ENCODE results near the gene TRABD2B. TPM values are rescaled to one million over a fixed set of nuclear protein-coding genes. Genes with fewer than 3 reads are reported as not detected.

The TRABD2B gene
- total and polyA plus RNA-seq, 2 donors (not counting 3 experiments of a cell fraction or from before 2014, with no cell fraction given): not detected

GRCh38 chr1:47936916-47937551 is 60.2 kb downstream of the TRABD2B start:
- Histone ChIP-seq H3K36me3 (ENCODE audit: control insufficient read depth in 2 of 2, extremely low read depth in 1 of 2, insufficient read depth in 2 of 2, low read length in 2 of 2) (no peaks in the 10 kb centered on the region), H3K79me2 (ENCODE audit: control insufficient read depth, insufficient read depth, low read length) (no peaks in the 10 kb centered on the region), H3K4me1 (ENCODE audit: control insufficient read depth, extremely low read depth, insufficient read depth, low read length) (no peaks in the 10 kb centered on the region), H3K27ac (ENCODE audit: insufficient read depth, low read depth, low read length) (no peak overlapping the region), H2AFZ (ENCODE audit: low read depth, low read length) (no peak overlapping the region), H4K20me1 (replicated peaks; ENCODE audit: control insufficient read depth, extremely low read depth, insufficient read depth, low read length) (no peaks in the 10 kb centered on the region), H3K27me3 (ENCODE audit: control insufficient read depth in 2 of 2, insufficient read depth in 2 of 2, low read length in 2 of 2) (no peaks in the 10 kb centered on the region), H3K9me3 (replicated peaks; ENCODE audit: control insufficient read depth, insufficient read depth, low read length) (no peaks in the 10 kb centered on the region), H3K4me2 (ENCODE audit: insufficient read depth, low read length) (no peak overlapping the region), H3K4me3 (replicated peaks in 1 of 3; ENCODE audit: insufficient read depth in 1 of 3, low read depth in 1 of 3, low read length in 3 of 3) (no peak overlapping the region), H3K9me1 (replicated peaks; ENCODE audit: control insufficient read depth, extremely low read depth, insufficient read depth, low read length) (no peaks in the 10 kb centered on the region), H3K9ac (replicated peaks; ENCODE audit: extremely low read depth, insufficient read depth, low read length) (no peak overlapping the region)
- dilution Hi-C loops (cut with MboI; ENCODE audit: extremely low pct_ligation_motif_present, low sequenced_read_pairs) (no loop called here), intact Hi-C loops (cut with micrococcal nuclease) (no loop called here)
- FAIRE-seq (no peak), DNase-seq (ENCODE audit: low read depth, low spot score) (no peak)
- CTCF ChIA-PET: no interaction called here
- no TSS peak for BruUV-seq (replicated peaks)
- TF ChIP-seq MAX (IDR thresholded peaks at IDR 0.05; ENCODE audit: insufficient read depth, insufficient read length) (no peak), EZH2 (IDR thresholded peaks at IDR 0.05; ENCODE audit: borderline replicate concordance, low read depth, low read length, severe bottlenecking) (no peak), POLR2A (IDR thresholded peaks at IDR 0.05; ENCODE audit: low read depth, low read length) (no peak), MYC (IDR thresholded peaks at IDR 0.05; ENCODE audit: low read depth, low read length) (no peak), POLR2AphosphoS5 (IDR thresholded peaks at IDR 0.05; ENCODE audit: insufficient read depth, low read depth, low read length) (no peak), JUN (IDR thresholded peaks at IDR 0.05; ENCODE audit: borderline replicate concordance, insufficient read depth, insufficient read length, low read depth) (no peak), FOS (IDR thresholded peaks at IDR 0.05; ENCODE audit: borderline replicate concordance, insufficient read depth, low read length) (no peak), GATA2 (IDR thresholded peaks at IDR 0.05; ENCODE audit: insufficient read depth, insufficient read length, low read depth, low read length) (no peak)
- TF ChIP-seq, protein P1, sequence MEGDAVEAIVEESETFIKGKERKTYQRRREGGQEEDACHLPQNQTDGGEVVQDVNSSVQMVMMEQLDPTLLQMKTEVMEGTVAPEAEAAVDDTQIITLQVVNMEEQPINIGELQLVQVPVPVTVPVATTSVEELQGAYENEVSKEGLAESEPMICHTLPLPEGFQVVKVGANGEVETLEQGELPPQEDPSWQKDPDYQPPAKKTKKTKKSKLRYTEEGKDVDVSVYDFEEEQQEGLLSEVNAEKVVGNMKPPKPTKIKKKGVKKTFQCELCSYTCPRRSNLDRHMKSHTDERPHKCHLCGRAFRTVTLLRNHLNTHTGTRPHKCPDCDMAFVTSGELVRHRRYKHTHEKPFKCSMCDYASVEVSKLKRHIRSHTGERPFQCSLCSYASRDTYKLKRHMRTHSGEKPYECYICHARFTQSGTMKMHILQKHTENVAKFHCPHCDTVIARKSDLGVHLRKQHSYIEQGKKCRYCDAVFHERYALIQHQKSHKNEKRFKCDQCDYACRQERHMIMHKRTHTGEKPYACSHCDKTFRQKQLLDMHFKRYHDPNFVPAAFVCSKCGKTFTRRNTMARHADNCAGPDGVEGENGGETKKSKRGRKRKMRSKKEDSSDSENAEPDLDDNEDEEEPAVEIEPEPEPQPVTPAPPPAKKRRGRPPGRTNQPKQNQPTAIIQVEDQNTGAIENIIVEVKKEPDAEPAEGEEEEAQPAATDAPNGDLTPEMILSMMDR (IDR thresholded peaks at IDR 0.05; ENCODE audit: extremely low read depth in 1 of 2, insufficient read depth in 1 of 2, low read depth in 1 of 2, low read length in 2 of 2): no peak
- POLR2A ChIA-PET: no interaction called here
